ENCODE measurements around the gene A1BG. TPM values are rescaled to one million over a fixed set of nuclear protein-coding genes. Genes with fewer than 3 reads are reported as not detected.

A1BG gene, protein sequence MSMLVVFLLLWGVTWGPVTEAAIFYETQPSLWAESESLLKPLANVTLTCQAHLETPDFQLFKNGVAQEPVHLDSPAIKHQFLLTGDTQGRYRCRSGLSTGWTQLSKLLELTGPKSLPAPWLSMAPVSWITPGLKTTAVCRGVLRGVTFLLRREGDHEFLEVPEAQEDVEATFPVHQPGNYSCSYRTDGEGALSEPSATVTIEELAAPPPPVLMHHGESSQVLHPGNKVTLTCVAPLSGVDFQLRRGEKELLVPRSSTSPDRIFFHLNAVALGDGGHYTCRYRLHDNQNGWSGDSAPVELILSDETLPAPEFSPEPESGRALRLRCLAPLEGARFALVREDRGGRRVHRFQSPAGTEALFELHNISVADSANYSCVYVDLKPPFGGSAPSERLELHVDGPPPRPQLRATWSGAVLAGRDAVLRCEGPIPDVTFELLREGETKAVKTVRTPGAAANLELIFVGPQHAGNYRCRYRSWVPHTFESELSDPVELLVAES
- total RNA-seq, result 10 to 100 TPM; 25.4 to 33.2 TPM

DNA sequence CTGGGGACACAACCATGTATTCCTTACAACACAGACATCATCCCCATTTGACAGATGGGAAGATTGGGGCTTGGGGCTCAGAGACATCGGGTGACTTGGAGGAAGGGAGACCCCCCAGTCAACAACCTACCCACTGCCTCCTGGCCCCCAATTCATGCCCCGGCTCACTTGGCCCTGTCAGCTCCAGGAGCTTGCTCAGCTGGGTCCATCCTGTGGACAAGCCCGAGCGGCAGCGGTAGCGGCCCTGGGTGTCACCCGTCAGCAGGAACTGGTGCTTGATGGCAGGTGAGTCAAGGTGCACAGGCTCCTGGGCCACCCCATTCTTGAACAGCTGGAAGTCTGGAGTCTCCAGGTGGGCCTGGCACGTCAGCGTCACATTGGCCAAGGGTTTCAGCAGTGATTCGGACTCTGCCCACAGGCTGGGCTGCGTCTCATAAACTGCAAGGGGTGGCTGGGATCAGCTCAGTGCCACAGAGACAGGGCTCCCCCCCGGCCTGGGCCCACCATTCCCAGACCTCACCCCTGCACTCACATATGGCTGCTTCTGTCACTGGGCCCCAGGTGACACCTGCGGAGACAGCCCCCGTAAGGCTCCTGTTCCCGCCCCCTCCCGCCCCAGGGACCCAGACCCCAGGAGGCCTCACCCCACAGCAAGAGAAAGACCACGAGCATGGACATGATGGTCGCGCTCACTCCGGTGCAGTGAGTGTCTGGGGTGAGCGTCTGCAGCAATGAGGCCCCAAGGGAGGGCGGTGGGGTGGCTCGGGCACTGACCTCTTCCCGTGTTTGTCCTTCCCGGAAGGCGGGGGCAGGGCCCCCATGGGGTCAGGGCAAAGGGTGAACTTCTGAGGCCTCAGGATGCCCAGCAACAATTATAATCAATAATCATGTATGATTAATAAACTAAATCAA, at the start of gene A1BG:
Gene A1BG, minus strand, starts transcription at position 733 of the 912 bp plus-strand sequence. Its CDS starts 55 bp downstream, at position 678.
- no peak within 1 kb of the TSS for H3K4me3 Mint-ChIP-seq

DNA sequence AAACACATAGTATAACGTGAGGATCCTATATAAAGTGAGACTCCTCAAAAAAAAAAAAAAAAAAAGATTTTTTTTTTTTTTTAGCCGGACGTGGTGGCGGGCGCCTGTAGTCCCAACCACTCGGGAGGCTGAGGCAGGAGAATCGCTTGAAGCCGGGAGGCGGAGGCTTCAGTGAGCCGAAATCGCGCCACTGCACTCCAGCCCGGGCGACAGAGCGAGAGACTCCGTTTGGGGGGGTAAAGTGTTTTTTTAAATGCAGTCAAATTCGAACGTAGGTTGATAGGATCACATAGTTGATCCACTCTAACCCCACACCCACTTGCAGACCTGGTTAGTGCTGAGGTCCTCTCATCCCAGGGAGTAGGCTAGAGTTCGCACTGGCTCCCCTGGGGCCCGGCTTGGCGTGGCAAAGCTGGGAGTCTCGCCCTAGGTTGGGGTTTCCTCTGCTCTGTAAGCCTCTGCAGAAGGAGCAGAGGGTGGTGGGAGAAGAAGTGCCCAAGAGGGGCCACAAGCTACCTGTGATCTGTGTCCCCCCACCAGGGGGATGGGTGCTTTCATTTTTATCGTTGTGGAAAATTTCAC, 48.6 kb upstream of the A1BG start:
- Mint-ChIP-seq H3K27ac (no peak overlapping the region), H3K4me3 (peak overlapping the region; percentile 90 to 92), H3K9me3 (no peaks in the 10 kb centered on the region), H3K4me1 (ENCODE audit: low read depth) (peaks cover 27% of the 10 kb centered on the region), H3K27me3 (ENCODE audit: low read depth) (no peaks in the 10 kb centered on the region), H3K36me3 (ENCODE audit: insufficient read depth in 2 of 2) (peaks cover 0 to 1% of the 10 kb centered on the region in 2 donors)
- DNase-seq, result no peak
- no peak for ATAC-seq (replicated peaks in 1 of 2)

More for the DNA sequence above, at the start of gene A1BG:
- Mint-ChIP-seq H3K36me3 (ENCODE audit: insufficient read depth in 2 of 2) (peaks cover 2 to 4% of the 10 kb centered on the region in 2 donors), H3K9me3 (no peaks in the 10 kb centered on the region), H3K27me3 (ENCODE audit: low read depth) (no peaks in the 10 kb centered on the region), H3K27ac (no peak within 1 kb of the TSS), H3K4me1 (ENCODE audit: low read depth) (peaks cover 20% of the 10 kb centered on the region)
- DNase-seq (no peak), ATAC-seq (replicated peaks in 1 of 2) (no peak)

DNA sequence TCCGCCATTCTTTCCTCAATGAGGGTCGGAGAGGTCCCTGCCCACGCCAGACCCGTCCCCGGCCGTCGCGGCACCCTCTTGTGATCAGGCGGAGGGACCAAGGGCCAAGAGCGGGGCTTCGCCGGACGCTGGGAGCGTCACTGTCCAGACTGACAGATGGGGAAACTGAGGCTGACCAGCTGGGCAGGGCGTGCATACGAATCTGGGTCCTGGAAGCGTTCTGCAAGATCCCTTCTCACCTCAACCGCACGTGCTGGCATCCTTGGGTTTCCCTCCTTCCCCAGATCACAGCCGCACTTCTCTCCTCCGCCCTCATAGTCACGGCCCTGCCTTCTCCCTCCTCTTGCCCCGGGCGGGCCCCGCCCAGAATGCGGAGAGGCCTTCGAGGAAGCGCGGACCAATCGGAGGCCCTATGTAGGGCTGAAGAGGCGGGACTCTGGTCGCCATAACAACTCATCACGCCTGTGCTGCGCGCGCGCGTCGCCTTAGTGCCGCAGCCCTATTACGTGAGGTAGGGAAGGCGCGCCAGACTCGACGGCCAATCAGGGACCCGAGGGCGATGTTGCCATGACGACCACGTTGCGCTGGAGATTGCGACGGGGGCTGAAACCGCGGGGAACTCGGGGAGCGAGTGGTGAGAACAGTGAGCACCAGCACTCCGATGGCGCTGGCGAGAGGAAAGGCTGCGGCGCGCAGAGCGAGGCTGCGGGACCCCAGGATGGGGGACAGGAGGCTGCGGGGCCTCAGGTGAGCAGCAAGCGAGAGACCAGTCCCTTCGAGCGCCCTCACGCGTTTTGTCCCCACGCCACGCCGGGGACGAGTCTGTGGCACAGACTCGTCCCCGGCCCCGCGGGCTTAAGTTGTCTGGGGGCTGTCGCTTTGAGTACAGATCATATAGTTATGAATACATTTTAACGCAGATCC, 47.9 kb upstream of the A1BG start:
- ATAC-seq (replicated peaks in 1 of 2), result peak; percentile 97 to 99
- Mint-ChIP-seq H3K9me3 (no peaks in the 10 kb centered on the region), H3K27ac (peak overlapping the region; percentile 84), H3K4me1 (ENCODE audit: low read depth) (peaks cover 22% of the 10 kb centered on the region), H3K36me3 (ENCODE audit: insufficient read depth in 2 of 2) (peaks cover 0 to 1% of the 10 kb centered on the region in 2 donors), H3K27me3 (ENCODE audit: low read depth) (no peaks in the 10 kb centered on the region), H3K4me3 (peak overlapping the region; percentile 90 to 92)
- DNase-seq, result peak; percentile 98 to 99

DNA sequence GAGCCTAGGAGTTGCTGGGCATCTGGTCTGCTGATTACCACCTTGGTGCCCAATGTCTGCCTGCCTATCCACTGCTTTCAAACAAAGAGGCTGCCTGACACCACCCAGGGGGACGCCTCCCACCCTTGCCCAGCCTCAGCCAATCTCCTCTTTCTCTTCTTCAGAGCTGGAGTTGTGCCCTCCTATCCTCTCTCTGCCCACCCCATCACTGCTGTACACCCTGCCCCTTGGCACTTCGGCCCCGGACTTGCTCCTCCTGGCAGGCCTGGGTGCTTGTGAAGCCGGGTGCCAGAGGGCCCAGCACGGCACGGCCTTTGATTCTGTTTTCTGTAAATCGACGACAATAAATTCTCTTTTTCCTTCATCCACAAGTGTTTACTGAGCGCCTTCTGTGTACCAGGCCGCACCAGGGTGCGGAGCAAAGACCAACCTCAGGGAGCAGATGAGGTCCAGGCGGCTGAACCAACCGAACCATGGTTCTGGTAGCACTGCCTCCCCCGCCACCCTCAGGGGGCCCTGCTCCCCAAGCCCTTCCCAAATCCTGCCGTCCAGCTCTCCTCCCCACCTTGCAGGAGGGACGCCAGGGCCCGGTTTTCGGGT, 47.1 kb upstream of the A1BG start:
- H3K27ac Mint-ChIP-seq, result no peak overlapping the region
- no peaks in the 10 kb centered on the region for H3K27me3 Mint-ChIP-seq (ENCODE audit: low read depth)
- no peak for DNase-seq
- ATAC-seq (replicated peaks in 1 of 2), result no peak
- H3K4me3 Mint-ChIP-seq, result peak overlapping the region; percentile 90 to 92
- peaks cover 1 to 2% of the 10 kb centered on the region in 2 donors for H3K36me3 Mint-ChIP-seq (ENCODE audit: insufficient read depth in 2 of 2)
- H3K4me1 Mint-ChIP-seq (ENCODE audit: low read depth), result peaks cover 22% of the 10 kb centered on the region
- H3K9me3 Mint-ChIP-seq, result no peaks in the 10 kb centered on the region

DNA sequence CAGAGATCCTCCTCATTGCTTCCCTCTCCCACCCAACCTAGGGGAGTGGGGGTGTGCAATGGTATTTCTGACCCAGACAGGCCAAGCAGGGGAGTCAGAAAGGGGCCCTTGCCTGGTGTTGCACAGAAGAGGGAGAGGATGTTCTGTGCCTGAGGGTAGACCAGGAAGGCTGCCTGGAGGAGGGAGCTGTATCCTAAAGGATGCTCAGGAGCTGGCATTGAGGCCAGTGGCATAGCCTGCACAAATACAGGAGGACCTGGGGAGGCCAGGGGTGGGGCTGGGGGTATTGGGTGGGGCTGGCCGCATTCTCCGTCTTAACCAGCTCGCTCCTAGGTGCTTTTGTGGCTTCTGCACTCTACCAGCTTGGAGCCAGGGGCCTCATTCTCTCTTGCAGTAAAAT, 46.6 kb upstream of the A1BG start:
- no peak for DNase-seq
- Mint-ChIP-seq H3K4me1 (ENCODE audit: low read depth) (peaks cover 22% of the 10 kb centered on the region), H3K27me3 (ENCODE audit: low read depth) (no peaks in the 10 kb centered on the region), H3K36me3 (ENCODE audit: insufficient read depth in 2 of 2) (peaks cover 1 to 2% of the 10 kb centered on the region in 2 donors), H3K9me3 (no peaks in the 10 kb centered on the region), H3K27ac (no peak overlapping the region), H3K4me3 (peak overlapping the region in 1 of 2 donors; percentile 17)
- ATAC-seq (replicated peaks in 1 of 2), result no peak

GRCh38 chr19:58398545-58398944, 45.3 kb upstream of the A1BG start:
- H3K36me3 Mint-ChIP-seq (ENCODE audit: insufficient read depth in 2 of 2), result peaks cover 8 to 15% of the 10 kb centered on the region in 2 donors
- no peaks in the 10 kb centered on the region for H3K9me3 Mint-ChIP-seq
- H3K4me1 Mint-ChIP-seq (ENCODE audit: low read depth), result peaks cover 32% of the 10 kb centered on the region
- ATAC-seq (replicated peaks in 1 of 2) (no peak), DNase-seq (no peak)
- no peaks in the 10 kb centered on the region for H3K27me3 Mint-ChIP-seq (ENCODE audit: low read depth)
- H3K4me3 Mint-ChIP-seq, result no peak overlapping the region
- H3K27ac Mint-ChIP-seq, result no peak overlapping the region

DNA sequence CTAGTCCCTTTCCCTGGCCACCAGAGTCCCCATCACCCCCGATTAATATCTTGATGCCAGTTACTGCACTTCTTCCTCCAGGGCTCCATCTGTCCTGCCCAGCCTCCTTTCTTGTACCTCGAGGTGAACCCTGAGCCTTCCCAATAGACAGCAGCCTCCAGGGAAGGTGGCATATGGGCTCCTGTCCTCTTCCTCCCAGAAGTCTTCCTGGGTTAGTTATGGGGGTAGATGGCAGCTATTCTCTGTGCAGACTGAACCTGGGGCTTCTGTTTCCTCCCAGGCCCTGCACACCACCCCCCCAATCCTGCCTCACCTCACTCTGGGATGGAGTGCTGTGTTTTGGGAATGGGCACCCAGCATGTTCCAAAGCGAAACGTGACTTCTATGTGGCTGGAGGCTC, 44.8 kb upstream of the A1BG start:
- Mint-ChIP-seq H3K27ac (no peak overlapping the region), H3K27me3 (ENCODE audit: low read depth) (no peaks in the 10 kb centered on the region), H3K4me1 (ENCODE audit: low read depth) (peaks cover 34% of the 10 kb centered on the region), H3K36me3 (ENCODE audit: insufficient read depth in 2 of 2) (peaks cover 8 to 17% of the 10 kb centered on the region in 2 donors), H3K9me3 (no peaks in the 10 kb centered on the region), H3K4me3 (no peak overlapping the region)
- ATAC-seq (replicated peaks in 1 of 2) (no peak), DNase-seq (no peak)

GRCh38 chr19:58397533-58398037, 44.3 kb upstream of the A1BG start:
- Mint-ChIP-seq H3K4me3 (no peak overlapping the region), H3K36me3 (ENCODE audit: insufficient read depth in 2 of 2) (peaks cover 10 to 19% of the 10 kb centered on the region in 2 donors)

DNA sequence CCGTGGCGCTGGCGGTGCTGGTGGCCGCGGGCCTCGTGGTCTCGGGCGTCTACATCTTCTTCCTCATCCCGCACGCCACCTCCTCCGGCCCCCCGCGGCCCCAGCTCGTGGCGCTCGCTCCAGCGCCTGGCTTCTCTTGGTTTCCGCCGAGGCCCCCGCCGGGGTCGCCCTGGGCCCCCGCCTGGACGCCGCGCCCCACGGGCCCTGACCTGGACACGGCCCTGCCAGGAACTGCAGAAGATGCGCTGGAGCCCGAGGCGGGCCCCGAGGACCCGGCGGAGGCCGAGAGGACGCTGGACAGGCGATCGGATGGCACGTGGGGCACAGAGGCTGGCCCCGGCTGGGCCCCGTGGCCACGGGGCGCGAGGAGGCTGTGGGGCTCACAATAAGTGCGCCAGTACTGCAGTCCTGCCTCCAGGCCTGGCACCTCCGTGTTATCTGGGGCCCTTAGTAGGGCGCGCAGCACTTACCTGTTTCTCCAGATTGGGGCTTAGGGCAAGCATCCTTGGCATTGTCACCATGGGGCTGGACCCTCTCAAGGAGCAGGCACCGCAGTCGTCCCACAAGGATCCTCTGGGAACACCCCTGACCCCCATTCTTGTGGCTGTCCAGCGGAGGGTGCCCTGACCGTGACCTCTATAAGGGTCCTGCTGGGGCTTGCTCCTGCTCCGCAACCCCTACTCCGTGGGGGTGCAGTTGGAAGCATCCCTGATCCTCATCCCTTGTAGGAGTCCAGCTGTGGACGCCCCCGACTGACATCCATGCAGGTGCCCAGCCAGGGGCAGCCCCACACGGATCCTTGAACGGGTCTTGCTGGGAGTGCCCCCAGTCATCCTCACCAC, 43.6 kb upstream of the A1BG start:
- no peak overlapping the region for H3K27ac Mint-ChIP-seq
- peaks cover 28% of the 10 kb centered on the region for H3K4me1 Mint-ChIP-seq (ENCODE audit: low read depth)
- H3K4me3 Mint-ChIP-seq, result no peak overlapping the region
- DNase-seq, result no peak
- H3K9me3 Mint-ChIP-seq, result no peaks in the 10 kb centered on the region
- H3K36me3 Mint-ChIP-seq (ENCODE audit: insufficient read depth in 2 of 2), result peaks cover 10 to 19% of the 10 kb centered on the region in 2 donors
- ATAC-seq (replicated peaks in 1 of 2), result no peak
- H3K27me3 Mint-ChIP-seq (ENCODE audit: low read depth), result no peaks in the 10 kb centered on the region

More at GRCh38 chr19:58397533-58398037, 44.3 kb upstream of the A1BG start:
- Mint-ChIP-seq H3K9me3 (no peaks in the 10 kb centered on the region), H3K4me1 (ENCODE audit: low read depth) (peaks cover 34% of the 10 kb centered on the region), H3K27ac (no peak overlapping the region), H3K27me3 (ENCODE audit: low read depth) (no peaks in the 10 kb centered on the region)
- ATAC-seq (replicated peaks in 1 of 2) (no peak), DNase-seq (no peak)

DNA sequence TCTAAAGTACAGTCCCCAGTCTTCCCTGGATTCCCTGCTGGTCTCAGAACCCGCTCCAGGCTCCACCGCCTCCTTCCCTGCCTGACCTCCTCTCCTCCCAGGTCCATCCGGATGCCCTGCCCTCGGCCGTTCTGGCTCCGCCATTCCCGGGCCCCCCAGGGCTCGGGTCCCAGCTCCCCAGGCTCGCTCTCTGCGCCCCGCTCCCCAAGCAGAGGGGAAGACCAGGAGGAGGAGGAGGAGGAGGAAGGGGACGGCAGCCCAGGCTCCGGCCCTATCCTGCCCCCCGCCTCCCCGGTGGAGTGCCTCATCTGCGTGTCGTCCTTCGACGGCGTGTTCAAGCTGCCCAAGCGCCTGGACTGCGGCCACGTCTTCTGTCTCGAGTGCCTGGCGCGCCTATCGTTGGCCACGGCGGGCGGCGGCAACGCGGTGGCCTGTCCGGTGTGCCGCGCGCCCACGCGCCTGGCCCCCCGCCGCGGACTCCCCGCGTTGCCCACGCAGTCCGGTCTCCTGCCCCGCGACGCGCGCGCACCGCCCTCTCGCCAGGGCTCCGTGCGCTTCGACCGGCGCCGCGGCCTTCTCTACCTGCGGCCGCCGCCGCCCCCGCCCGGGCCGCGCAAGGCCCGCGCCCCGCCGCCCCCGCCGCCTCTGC, 42.8 kb upstream of the A1BG start:
- no peak for DNase-seq
- no peak overlapping the region for H3K27ac Mint-ChIP-seq
- H3K4me1 Mint-ChIP-seq (ENCODE audit: low read depth), result peaks cover 25% of the 10 kb centered on the region

More for the DNA sequence above, 42.8 kb upstream of the A1BG start:
- H3K9me3 Mint-ChIP-seq, result no peaks in the 10 kb centered on the region
- peaks cover 10 to 19% of the 10 kb centered on the region in 2 donors for H3K36me3 Mint-ChIP-seq (ENCODE audit: insufficient read depth in 2 of 2)
- H3K27me3 Mint-ChIP-seq (ENCODE audit: low read depth), result no peaks in the 10 kb centered on the region
- no peak overlapping the region for H3K4me3 Mint-ChIP-seq
- no peak for ATAC-seq (replicated peaks in 1 of 2)
